Measurements from ENCODE around the gene KCNQ2.
"Not testable (repeated sequence)": the region's sequence is repeated elsewhere in the genome, so short reads cannot be mapped to it uniquely, and the experiment has no call there.

KCNQ2 gene

DNA sequence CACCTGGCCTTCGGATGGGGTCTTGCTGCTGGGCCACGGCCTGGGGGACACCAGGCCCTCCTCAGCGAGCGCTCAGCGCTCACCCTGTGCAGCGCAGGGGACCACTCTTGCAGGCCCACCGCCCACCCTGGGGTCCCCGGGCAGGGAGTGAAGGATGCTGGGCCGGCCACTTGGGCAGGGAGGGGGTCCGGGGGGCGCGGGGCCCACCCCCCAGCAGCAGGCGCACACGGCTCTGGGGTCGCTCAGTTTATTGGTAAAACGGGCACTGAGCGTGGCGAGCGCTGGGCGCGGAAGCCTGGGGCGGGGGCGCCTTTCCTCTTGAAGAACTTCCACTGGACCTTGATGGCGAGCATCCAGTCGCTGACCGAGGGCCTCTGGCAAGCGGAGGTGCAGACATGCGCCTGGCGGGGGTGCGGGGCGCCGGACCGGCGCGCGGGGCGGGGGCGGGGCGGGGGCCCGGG, 15.4 kb upstream of the KCNQ2 start:
- no peaks in the 10 kb centered on the region for H3K79me2 ChIP-seq (ENCODE audit: control insufficient read depth, insufficient read depth, low read length, unreplicated experiment)

GRCh38 chr20:63487116-63487764, 14.8 kb upstream of the KCNQ2 start:
- H3K36me3 ChIP-seq (ENCODE audit: insufficient read depth, low read length) = no peaks in the 10 kb centered on the region
- no peaks in the 10 kb centered on the region for H3K79me2 ChIP-seq (ENCODE audit: control insufficient read depth, insufficient read depth, low read length, unreplicated experiment)
- no peaks in the 10 kb centered on the region for H3K4me1 ChIP-seq (ENCODE audit: control insufficient read depth, insufficient read depth, low read length, unreplicated experiment)
- no peak overlapping the region for H3K4me3 ChIP-seq (ENCODE audit: low read depth, low read length)
- H3K27me3 ChIP-seq (ENCODE audit: insufficient read depth, low read length) = peaks cover 24% of the 10 kb centered on the region
- H3K27ac ChIP-seq (ENCODE audit: low read depth, low read length) = no peak overlapping the region
- H2AFZ ChIP-seq (ENCODE audit: low read length, unreplicated experiment) = no peak overlapping the region

More for the DNA sequence above, 15.4 kb upstream of the KCNQ2 start:
- H3K27ac ChIP-seq (ENCODE audit: low read depth, low read length) = no peak overlapping the region
- no peaks in the 10 kb centered on the region for H3K36me3 ChIP-seq (ENCODE audit: insufficient read depth, low read length)
- peaks cover 24% of the 10 kb centered on the region for H3K27me3 ChIP-seq (ENCODE audit: insufficient read depth, low read length)
- H3K4me3 ChIP-seq (ENCODE audit: low read depth, low read length) = no peak overlapping the region
- no peak overlapping the region for H2AFZ ChIP-seq (ENCODE audit: low read length, unreplicated experiment)
- H3K4me1 ChIP-seq (ENCODE audit: control insufficient read depth, insufficient read depth, low read length, unreplicated experiment) = no peaks in the 10 kb centered on the region

- Histone ChIP-seq H3K27me3 (ENCODE audit: insufficient read depth, low read length) (peaks cover 31% of the 10 kb centered on the region), H3K4me3 (ENCODE audit: low read depth, low read length) (no peak overlapping the region), H3K4me1 (ENCODE audit: control insufficient read depth, insufficient read depth, low read length, unreplicated experiment) (no peaks in the 10 kb centered on the region), H2AFZ (ENCODE audit: low read length, unreplicated experiment) (no peak overlapping the region), H3K36me3 (ENCODE audit: insufficient read depth, low read length) (no peaks in the 10 kb centered on the region), H3K79me2 (ENCODE audit: control insufficient read depth, insufficient read depth, low read length, unreplicated experiment) (no peaks in the 10 kb centered on the region), H3K27ac (ENCODE audit: low read depth, low read length) (no peak overlapping the region)
Measured at GRCh38 chr20:63486300-63486855, 13.9 kb upstream of the KCNQ2 start.

GRCh38 chr20:63484651-63485403, 12.4 kb upstream of the KCNQ2 start:
- H2AFZ ChIP-seq (ENCODE audit: low read length, unreplicated experiment) = no peak overlapping the region
- no peaks in the 10 kb centered on the region for H3K36me3 ChIP-seq (ENCODE audit: insufficient read depth, low read length)
- peaks cover 33% of the 10 kb centered on the region for H3K27me3 ChIP-seq (ENCODE audit: insufficient read depth, low read length)
- no peaks in the 10 kb centered on the region for H3K79me2 ChIP-seq (ENCODE audit: control insufficient read depth, insufficient read depth, low read length, unreplicated experiment)
- no peaks in the 10 kb centered on the region for H3K4me1 ChIP-seq (ENCODE audit: control insufficient read depth, insufficient read depth, low read length, unreplicated experiment)
- H3K4me3 ChIP-seq (ENCODE audit: low read depth, low read length) = no peak overlapping the region
- H3K27ac ChIP-seq (ENCODE audit: low read depth, low read length) = no peak overlapping the region

DNA sequence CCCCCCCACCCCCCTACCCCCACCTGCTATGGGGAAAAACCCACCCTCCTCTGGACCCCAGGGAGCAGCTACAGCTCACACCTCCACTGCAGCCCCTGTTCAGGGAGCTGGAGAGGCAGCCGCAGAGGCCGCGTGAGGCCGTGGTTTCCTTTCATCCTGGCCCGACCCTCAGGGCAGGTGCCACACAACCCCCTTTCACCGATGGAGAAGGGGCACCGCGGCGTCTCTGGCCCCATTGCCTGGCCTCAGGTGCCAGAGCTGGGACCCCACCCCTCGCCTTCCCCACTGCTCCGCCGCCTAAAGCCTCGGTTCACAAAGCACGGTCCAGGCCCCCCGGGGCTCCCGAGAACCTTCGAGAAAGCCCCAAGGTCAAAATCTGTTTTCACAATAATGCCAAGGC, 11.8 kb upstream of the KCNQ2 start:
- no peak overlapping the region for H3K4me3 ChIP-seq (ENCODE audit: low read depth, low read length)
- H3K27ac ChIP-seq (ENCODE audit: low read depth, low read length) = no peak overlapping the region
- no peak overlapping the region for H2AFZ ChIP-seq (ENCODE audit: low read length, unreplicated experiment)
- H3K27me3 ChIP-seq (ENCODE audit: insufficient read depth, low read length) = peaks cover 29% of the 10 kb centered on the region
- no peaks in the 10 kb centered on the region for H3K79me2 ChIP-seq (ENCODE audit: control insufficient read depth, insufficient read depth, low read length, unreplicated experiment)
- H3K36me3 ChIP-seq (ENCODE audit: insufficient read depth, low read length) = no peaks in the 10 kb centered on the region
- H3K4me1 ChIP-seq (ENCODE audit: control insufficient read depth, insufficient read depth, low read length, unreplicated experiment) = no peaks in the 10 kb centered on the region

- H3K79me2 ChIP-seq (ENCODE audit: control insufficient read depth, insufficient read depth, low read length, unreplicated experiment) = no peaks in the 10 kb centered on the region
- no peak overlapping the region for H2AFZ ChIP-seq (ENCODE audit: low read length, unreplicated experiment)
- no peak overlapping the region for H3K4me3 ChIP-seq (ENCODE audit: low read depth, low read length)
- H3K27me3 ChIP-seq (ENCODE audit: insufficient read depth, low read length) = peaks cover 29% of the 10 kb centered on the region
- H3K36me3 ChIP-seq (ENCODE audit: insufficient read depth, low read length) = no peaks in the 10 kb centered on the region
- no peaks in the 10 kb centered on the region for H3K4me1 ChIP-seq (ENCODE audit: control insufficient read depth, insufficient read depth, low read length, unreplicated experiment)
- H3K27ac ChIP-seq (ENCODE audit: low read depth, low read length) = no peak overlapping the region
Measured at GRCh38 chr20:63483834-63484233, 11.4 kb upstream of the KCNQ2 start.

DNA sequence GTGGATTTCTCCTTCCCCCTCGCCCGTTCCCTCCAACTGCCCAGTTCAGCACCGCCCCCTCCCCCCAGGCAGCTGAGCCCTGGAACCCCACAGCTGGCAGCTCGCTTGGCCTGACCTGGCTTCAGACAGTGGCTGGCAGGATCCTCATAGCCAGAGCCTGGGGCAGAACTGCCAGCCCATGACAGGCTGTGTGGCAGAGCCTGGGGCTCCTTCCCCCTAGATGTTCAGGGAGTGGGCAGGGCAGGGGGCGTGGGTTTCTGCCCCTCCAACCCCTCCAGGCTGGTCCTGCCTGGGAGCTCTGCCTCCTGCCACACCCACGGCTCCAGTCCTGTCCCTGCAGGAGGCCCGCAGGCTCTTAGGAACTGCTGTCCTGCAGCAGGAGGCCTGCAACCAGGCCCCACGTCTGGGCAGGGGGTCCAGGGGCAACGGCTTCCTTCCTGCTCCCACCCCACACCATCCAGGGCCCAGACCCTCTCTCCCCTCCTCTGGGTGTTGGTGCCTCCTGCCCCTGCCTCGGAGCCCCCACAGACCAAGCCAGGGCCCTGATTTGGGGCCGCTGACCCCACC, 9.6 kb upstream of the KCNQ2 start:
- Histone ChIP-seq H3K4me1 (ENCODE audit: control insufficient read depth, insufficient read depth, low read length, unreplicated experiment) (no peaks in the 10 kb centered on the region), H3K27me3 (ENCODE audit: insufficient read depth, low read length) (peaks cover 32% of the 10 kb centered on the region), H3K27ac (ENCODE audit: low read depth, low read length) (no peak overlapping the region), H3K4me3 (ENCODE audit: low read depth, low read length) (no peak overlapping the region), H2AFZ (ENCODE audit: low read length, unreplicated experiment) (no peak overlapping the region), H3K36me3 (ENCODE audit: insufficient read depth, low read length) (no peaks in the 10 kb centered on the region), H3K79me2 (ENCODE audit: control insufficient read depth, insufficient read depth, low read length, unreplicated experiment) (no peaks in the 10 kb centered on the region)

- no peaks in the 10 kb centered on the region for H3K79me2 ChIP-seq (ENCODE audit: control insufficient read depth, insufficient read depth, low read length, unreplicated experiment)
- H3K27ac ChIP-seq (ENCODE audit: low read depth, low read length) = no peak overlapping the region
- no peaks in the 10 kb centered on the region for H3K36me3 ChIP-seq (ENCODE audit: insufficient read depth, low read length)
- no peak overlapping the region for H2AFZ ChIP-seq (ENCODE audit: low read length, unreplicated experiment)
- H3K27me3 ChIP-seq (ENCODE audit: insufficient read depth, low read length) = peaks cover 38% of the 10 kb centered on the region
- no peak overlapping the region for H3K4me3 ChIP-seq (ENCODE audit: low read depth, low read length)
- no peaks in the 10 kb centered on the region for H3K4me1 ChIP-seq (ENCODE audit: control insufficient read depth, insufficient read depth, low read length, unreplicated experiment)
Measured at GRCh38 chr20:63481503-63481902, 9.0 kb upstream of the KCNQ2 start.

- not testable (repeated sequence) for H3K27ac ChIP-seq (ENCODE audit: low read depth, low read length); H3K4me3 ChIP-seq (ENCODE audit: low read depth, low read length); H3K4me1 ChIP-seq (ENCODE audit: control insufficient read depth, insufficient read depth, low read length, unreplicated experiment); H3K79me2 ChIP-seq (ENCODE audit: control insufficient read depth, insufficient read depth, low read length, unreplicated experiment); H2AFZ ChIP-seq (ENCODE audit: low read length, unreplicated experiment); H3K36me3 ChIP-seq (ENCODE audit: insufficient read depth, low read length)
- peaks cover 48% of the 10 kb centered on the region for H3K27me3 ChIP-seq (ENCODE audit: insufficient read depth, low read length)
Measured at GRCh38 chr20:63479695-63480419, 7.4 kb upstream of the KCNQ2 start.
